Left ventricle myocardium inferior (tissue), 1 donor: ENCODE data around the gene FUCA2. TPM values are rescaled to one million over a fixed set of nuclear protein-coding genes. Genes with fewer than 3 reads are reported as not detected.

Experiments used
- DNase-seq: peaks from one replicate; pipeline ENCODE4 v3.0.0-alpha.2; 2020
- H3K27ac ChIP-seq: fragments of 200-600 bp; replicated peaks from 2 replicates; pipeline ENCODE4 v1.8.0; 2021
- H3K27me3 ChIP-seq: fragments of 200-600 bp; 2 replicates; pipeline ENCODE4 v1.8.0; 2021; ENCODE audit warnings: low read depth
- H3K36me3 ChIP-seq: fragments of 200-600 bp; 2 replicates; pipeline ENCODE4 v1.8.0; 2021
- H3K4me1 ChIP-seq: fragments of 200-600 bp; 2 replicates; pipeline ENCODE4 v1.8.0; 2021
- H3K4me3 ChIP-seq: fragments of 200-600 bp; 2 replicates; pipeline ENCODE4 v1.8.0; 2021; ENCODE audit warnings: mild to moderate bottlenecking, moderate library complexity
- H3K9me3 ChIP-seq: fragments of 200-600 bp; replicated peaks from 2 replicates; pipeline ENCODE4 v1.8.0; 2021
- CTCF ChIP-seq: fragments of 200-600 bp; IDR thresholded peaks from 2 replicates; pipeline ENCODE4 v1.8.0; 2021; ENCODE audit warnings: antibody characterized with exemption, mild to moderate bottlenecking, borderline replicate concordance
- intact Hi-C: fragments of 100-400 bp; cut with micrococcal nuclease; formaldehyde crosslinking; loops from one replicate; pipeline ENCODE4 v1.11.0; 2022
- total RNA-seq: library from RNA; stranded (reverse); fragmentation: NEBNext Ultra II Directional; extraction: Animal tissue kit (Norgen Biotek cat#: 25700); gene quantifications from one replicate; pipeline ENCODE4 v1.2.1, GENCODE V29; 2021
- donor health status: DM: no; HTN: yes; CAD: no; lungs with severe emphysema.

The FUCA2 gene
- total RNA-seq, 1 donor from 2014 or later, result 44.5 TPM

GRCh38 chr6:143555071-143555492, 43.6 kb upstream of the FUCA2 start:
- Histone ChIP-seq H3K4me1 (peaks cover 12% of the 10 kb centered on the region), H3K27ac (no peak overlapping the region), H3K27me3 (no peaks in the 10 kb centered on the region), H3K36me3 (no peaks in the 10 kb centered on the region), H3K4me3 (no peak overlapping the region), H3K9me3 (no peaks in the 10 kb centered on the region)
- no peak for TF ChIP-seq CTCF
- DNase-seq, result no peak
- intact Hi-C loops, result no loop called here

GRCh38 chr6:143553337-143553736, 41.8 kb upstream of the FUCA2 start:
- intact Hi-C loops, result no loop called here
- Histone ChIP-seq H3K27me3 (no peaks in the 10 kb centered on the region), H3K4me1 (peaks cover 12% of the 10 kb centered on the region), H3K27ac (no peak overlapping the region), H3K4me3 (no peak overlapping the region), H3K9me3 (no peaks in the 10 kb centered on the region), H3K36me3 (no peaks in the 10 kb centered on the region)
- TF ChIP-seq CTCF, result no peak
- DNase-seq, result no peak

GRCh38 chr6:143549949-143550268, 38.4 kb upstream of the FUCA2 start:
- DNase-seq, result no peak
- Histone ChIP-seq H3K4me1 (peaks cover 4% of the 10 kb centered on the region), H3K27me3 (no peaks in the 10 kb centered on the region), H3K27ac (no peak overlapping the region), H3K9me3 (no peaks in the 10 kb centered on the region), H3K4me3 (no peak overlapping the region), H3K36me3 (no peaks in the 10 kb centered on the region)
- TF ChIP-seq CTCF, result no peak
- intact Hi-C loops, result no loop called here

- no peak overlapping the region for H3K4me3 ChIP-seq
- intact Hi-C loops, result no loop called here
- TF ChIP-seq CTCF, result no peak
- no peaks in the 10 kb centered on the region for H3K9me3 ChIP-seq
- DNase-seq, result no peak
- H3K36me3 ChIP-seq, result no peaks in the 10 kb centered on the region
- no peaks in the 10 kb centered on the region for H3K27me3 ChIP-seq
- H3K4me1 ChIP-seq, result no peaks in the 10 kb centered on the region
- no peak overlapping the region for H3K27ac ChIP-seq
These were observed 37.9 kb upstream of the FUCA2 start for GRCh38 chr6:143549221-143549948.

- no peak for DNase-seq
- intact Hi-C loops, result no loop called here
These were observed 35.1 kb upstream of the FUCA2 start for GRCh38 chr6:143546599-143546998.

More at GRCh38 chr6:143546599-143546998, 35.1 kb upstream of the FUCA2 start:
- no peak for TF ChIP-seq CTCF
- Histone ChIP-seq H3K4me1 (peaks cover 8% of the 10 kb centered on the region), H3K4me3 (no peak overlapping the region), H3K27ac (no peak overlapping the region), H3K27me3 (no peaks in the 10 kb centered on the region), H3K9me3 (no peaks in the 10 kb centered on the region), H3K36me3 (no peaks in the 10 kb centered on the region)
